Measurements from ENCODE around the gene CROCC2. TPM values are rescaled to one million over a fixed set of nuclear protein-coding genes. Genes with fewer than 3 reads are reported as not detected.

The CROCC2 gene
- total RNA-seq, 1 donor from 2014 or later, result not detected

DNA sequence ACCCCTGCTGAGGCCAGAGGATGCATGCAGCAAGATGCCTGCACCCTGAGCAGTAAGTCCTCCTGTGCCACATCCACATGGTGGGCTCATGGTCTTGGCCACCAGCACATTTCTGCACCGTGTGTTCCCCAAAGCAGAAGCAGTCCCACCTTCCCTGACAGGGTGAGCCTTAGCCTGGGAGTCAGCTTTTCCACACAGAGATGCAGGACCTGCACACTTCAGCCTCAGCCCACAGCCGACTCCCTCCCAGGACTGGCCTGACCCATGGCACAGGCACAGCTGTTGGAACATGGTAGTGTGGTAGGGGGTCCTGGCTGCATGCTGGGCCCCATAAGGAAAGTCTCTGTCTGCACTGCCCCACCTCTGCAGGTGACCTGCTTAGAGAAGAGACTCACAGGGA, 97.2 kb downstream of the CROCC2 start:
- peaks cover 30% of the 10 kb centered on the region for H3K9me3 ChIP-seq (replicated peaks)
- no peaks in the 10 kb centered on the region for H3K27me3 ChIP-seq (ENCODE audit: low read depth)
- intact Hi-C loops (cut with micrococcal nuclease), result no loop called here
- peaks cover 39% of the 10 kb centered on the region for H3K4me1 ChIP-seq
- peaks cover 40% of the 10 kb centered on the region for H3K36me3 ChIP-seq
- DNase-seq, result no peak
- no peak overlapping the region for H3K27ac ChIP-seq (replicated peaks)
- TF ChIP-seq, protein P1, sequence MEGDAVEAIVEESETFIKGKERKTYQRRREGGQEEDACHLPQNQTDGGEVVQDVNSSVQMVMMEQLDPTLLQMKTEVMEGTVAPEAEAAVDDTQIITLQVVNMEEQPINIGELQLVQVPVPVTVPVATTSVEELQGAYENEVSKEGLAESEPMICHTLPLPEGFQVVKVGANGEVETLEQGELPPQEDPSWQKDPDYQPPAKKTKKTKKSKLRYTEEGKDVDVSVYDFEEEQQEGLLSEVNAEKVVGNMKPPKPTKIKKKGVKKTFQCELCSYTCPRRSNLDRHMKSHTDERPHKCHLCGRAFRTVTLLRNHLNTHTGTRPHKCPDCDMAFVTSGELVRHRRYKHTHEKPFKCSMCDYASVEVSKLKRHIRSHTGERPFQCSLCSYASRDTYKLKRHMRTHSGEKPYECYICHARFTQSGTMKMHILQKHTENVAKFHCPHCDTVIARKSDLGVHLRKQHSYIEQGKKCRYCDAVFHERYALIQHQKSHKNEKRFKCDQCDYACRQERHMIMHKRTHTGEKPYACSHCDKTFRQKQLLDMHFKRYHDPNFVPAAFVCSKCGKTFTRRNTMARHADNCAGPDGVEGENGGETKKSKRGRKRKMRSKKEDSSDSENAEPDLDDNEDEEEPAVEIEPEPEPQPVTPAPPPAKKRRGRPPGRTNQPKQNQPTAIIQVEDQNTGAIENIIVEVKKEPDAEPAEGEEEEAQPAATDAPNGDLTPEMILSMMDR (IDR thresholded peaks at IDR 0.05; ENCODE audit: borderline replicate concordance), result no peak
- no peak overlapping the region for H3K4me3 ChIP-seq

DNA sequence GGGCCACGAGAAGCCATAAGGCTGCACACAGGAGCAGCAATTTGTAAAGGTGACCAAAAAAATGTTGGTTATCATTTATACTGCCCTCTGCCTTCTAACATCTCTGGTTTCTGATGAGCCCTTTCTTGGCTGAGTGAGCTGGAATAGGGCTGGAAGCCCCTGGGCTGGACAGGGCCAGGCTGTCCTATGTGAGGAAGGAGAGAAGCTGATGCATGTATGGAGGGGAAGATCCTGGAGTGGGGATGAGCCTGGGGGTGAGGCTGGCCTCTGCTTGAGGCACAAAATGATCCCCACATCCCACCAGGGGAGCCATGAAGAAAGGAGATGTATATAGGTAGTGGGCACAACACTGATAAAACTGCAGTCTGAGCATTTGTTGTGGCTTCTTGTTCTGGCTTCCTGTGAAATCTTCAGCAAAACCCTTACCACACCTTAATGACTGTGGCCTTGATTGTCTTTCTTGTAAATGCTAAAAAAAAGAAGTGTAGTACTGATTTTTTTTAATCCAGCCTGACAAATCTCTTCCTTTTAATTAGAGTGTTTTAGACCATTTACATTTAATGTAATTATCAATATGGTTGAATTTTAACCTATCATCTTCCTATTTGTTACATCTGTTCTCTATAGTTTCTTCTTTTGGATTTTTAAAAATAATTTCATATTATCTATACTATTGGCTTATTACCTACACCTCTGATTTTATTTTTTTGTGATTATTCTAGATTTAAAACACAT, 97.9 kb downstream of the CROCC2 start:
- DNase-seq, result no peak
- Histone ChIP-seq H3K27ac (replicated peaks) (no peak overlapping the region), H3K36me3 (peaks cover 40% of the 10 kb centered on the region), H3K4me1 (peaks cover 45% of the 10 kb centered on the region), H3K4me3 (no peak overlapping the region), H3K27me3 (ENCODE audit: low read depth) (no peaks in the 10 kb centered on the region), H3K9me3 (replicated peaks) (peaks cover 30% of the 10 kb centered on the region)
- TF ChIP-seq, protein P1 (IDR thresholded peaks at IDR 0.05; ENCODE audit: borderline replicate concordance), result no peak
- intact Hi-C loops (cut with micrococcal nuclease), result no loop called here

DNA sequence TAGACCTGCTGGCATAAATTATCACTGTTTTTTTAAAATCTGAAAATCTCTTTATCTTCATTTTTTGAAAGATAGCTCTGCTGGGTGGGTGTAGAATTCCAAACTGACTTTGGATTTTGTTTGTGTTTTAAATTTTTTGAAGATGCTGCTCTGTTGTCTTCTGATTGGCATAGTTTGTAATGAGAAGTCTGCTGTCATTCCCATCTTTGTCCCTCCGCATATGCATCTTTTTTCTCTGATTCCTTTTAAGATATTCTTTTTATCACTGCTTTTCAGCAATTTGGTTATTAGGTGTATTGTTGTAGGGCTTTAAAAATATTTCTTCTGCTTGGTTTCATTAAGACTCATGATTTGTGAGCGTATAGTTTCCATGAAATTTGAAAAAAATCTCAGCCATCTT, 99.4 kb downstream of the CROCC2 start:
- H3K4me3 ChIP-seq, result no peak overlapping the region
- peaks cover 46% of the 10 kb centered on the region for H3K4me1 ChIP-seq
- TF ChIP-seq, protein P1 (IDR thresholded peaks at IDR 0.05; ENCODE audit: borderline replicate concordance), result no peak
- H3K27me3 ChIP-seq (ENCODE audit: low read depth), result no peaks in the 10 kb centered on the region
- H3K36me3 ChIP-seq, result peaks cover 40% of the 10 kb centered on the region
- DNase-seq, result no peak
- no peak overlapping the region for H3K27ac ChIP-seq (replicated peaks)
- intact Hi-C loops (cut with micrococcal nuclease), result no loop called here
- H3K9me3 ChIP-seq (replicated peaks), result peaks cover 30% of the 10 kb centered on the region

DNA sequence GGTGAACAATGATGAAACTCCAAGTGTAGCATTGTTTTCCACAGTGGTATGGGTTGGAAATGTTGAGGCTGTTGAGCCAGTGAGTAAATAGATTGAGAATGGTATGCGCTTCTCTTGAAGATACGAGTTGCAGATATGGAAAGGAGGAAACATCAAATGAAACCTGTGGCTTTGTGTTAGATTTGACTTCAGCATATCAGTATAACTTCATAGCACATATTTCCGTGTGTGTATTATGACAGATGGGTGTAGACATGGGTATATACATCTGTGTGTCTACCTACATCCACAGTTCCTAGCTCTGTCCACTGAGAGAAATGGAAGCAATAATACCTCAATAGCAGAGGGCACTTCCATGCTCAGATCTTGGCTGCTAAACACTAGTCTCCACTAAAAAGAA, 100.3 kb downstream of the CROCC2 start:
- peaks cover 30% of the 10 kb centered on the region for H3K9me3 ChIP-seq (replicated peaks)
- TF ChIP-seq, protein P1 (IDR thresholded peaks at IDR 0.05; ENCODE audit: borderline replicate concordance), result no peak
- H3K27ac ChIP-seq (replicated peaks), result no peak overlapping the region
- intact Hi-C loops (cut with micrococcal nuclease), result no loop called here
- peaks cover 39% of the 10 kb centered on the region for H3K36me3 ChIP-seq
- no peaks in the 10 kb centered on the region for H3K27me3 ChIP-seq (ENCODE audit: low read depth)
- DNase-seq, result no peak
- H3K4me3 ChIP-seq, result no peak overlapping the region
- H3K4me1 ChIP-seq, result peaks cover 40% of the 10 kb centered on the region

DNA sequence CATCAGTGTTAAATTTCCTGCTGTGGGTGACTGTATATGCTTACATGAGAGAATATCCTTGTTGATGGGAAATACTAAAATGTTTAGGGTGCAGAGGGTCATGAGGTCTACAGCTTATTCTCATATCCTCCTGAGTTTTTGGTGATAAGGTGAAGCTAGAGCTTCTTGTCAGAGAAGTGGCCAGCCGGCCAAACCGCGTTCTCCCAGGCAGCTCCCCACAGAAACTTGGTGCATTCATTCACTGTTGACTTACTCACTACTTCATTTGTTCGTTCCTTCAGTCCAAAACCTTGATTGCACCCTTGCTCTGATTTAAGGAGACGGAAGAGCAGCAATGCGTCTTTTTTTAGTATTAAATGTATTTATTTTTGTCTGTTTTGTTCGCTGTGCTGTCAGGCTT, 101.0 kb downstream of the CROCC2 start:
- H3K9me3 ChIP-seq (replicated peaks), result peaks cover 30% of the 10 kb centered on the region
- TF ChIP-seq, protein P1 (IDR thresholded peaks at IDR 0.05; ENCODE audit: borderline replicate concordance), result no peak
- no peak overlapping the region for H3K27ac ChIP-seq (replicated peaks)
- intact Hi-C loops (cut with micrococcal nuclease), result no loop called here
- no peak for DNase-seq
- no peak overlapping the region for H3K4me3 ChIP-seq
- H3K27me3 ChIP-seq (ENCODE audit: low read depth), result no peaks in the 10 kb centered on the region
- peaks cover 33% of the 10 kb centered on the region for H3K36me3 ChIP-seq
- H3K4me1 ChIP-seq, result peaks cover 38% of the 10 kb centered on the region
